DLD1 (cell line): ENCODE results near the gene CMAS.

Source experiments
- in situ Hi-C: cut with HindIII; loops from 2 replicates; pipeline ENCODE4 v1.10.0; 2017; ENCODE audit warnings: low sequenced_read_pairs

The CMAS gene

DNA sequence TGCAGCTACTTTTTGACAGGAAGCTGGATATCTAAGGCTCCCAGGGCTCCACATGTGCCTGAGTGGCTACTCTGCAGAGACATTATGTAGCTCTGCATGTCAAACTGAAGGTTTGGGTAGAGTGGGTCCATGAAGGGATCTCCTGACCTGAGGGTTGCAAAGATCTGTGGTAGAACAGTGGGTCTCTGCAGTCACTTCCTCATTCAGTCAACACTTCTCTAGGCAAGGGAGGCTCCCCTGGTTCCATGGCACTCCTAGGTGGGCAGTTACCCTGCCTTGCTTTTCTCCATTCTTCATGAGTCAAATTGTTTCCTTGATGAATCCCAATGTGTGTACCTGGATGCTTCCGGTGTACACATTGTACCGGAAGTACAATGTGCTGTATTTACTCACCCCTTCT lies 57.4 kb downstream of the CMAS start:
- in situ Hi-C loops = no loop called here

DNA sequence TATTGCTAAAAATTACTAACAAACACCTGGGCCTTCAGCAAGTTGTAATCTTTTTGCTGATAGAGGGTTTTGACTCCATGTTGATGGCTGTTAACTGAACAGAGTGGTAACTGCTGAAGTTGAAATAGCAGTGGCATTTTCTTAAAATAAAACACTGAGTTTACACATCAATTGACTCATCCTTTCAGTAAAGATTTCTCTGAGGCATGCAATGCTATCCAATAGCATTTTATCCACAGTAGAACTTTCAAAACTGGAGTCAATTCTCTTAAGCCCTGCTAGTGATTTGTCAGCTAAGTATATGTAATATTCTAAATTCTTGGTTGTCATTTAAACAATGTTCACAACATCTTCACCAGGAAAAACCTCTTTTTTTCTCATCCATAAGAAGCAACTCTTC lies 59.5 kb downstream of the CMAS start:
- in situ Hi-C loops = no loop called here

DNA sequence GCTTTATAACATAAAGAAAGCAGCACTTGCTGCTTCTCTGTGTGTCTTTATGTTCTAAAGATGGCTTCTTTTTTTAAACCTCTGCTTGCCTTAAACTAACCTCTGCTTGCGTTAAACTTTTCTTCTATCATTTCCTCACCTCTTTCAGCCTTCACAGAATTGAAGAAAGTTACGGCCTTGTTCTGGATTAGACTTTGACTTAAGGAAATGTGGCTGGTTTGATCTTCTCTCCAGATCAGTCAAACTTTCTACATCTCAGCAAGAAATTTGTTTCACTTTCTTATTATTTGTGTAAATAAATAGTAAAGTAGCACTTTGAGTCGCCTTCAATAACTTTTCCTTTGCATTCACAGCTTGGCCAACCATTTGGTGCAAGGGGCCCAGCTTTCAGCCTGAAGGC lies 64.2 kb downstream of the CMAS start:
- in situ Hi-C loops = no loop called here
